HepG2 (cell line): Measurements from ENCODE around the gene MS4A1. TPM values are rescaled to one million over a fixed set of nuclear protein-coding genes. Genes with fewer than 3 reads are reported as not detected.

Source experiments
- ATAC-seq: fragments of 200-7000 bp; cut with Tn5 transposase; 3 replicates; pipeline ENCODE4 v1.9.1; 2020; ENCODE audit warnings: mild to moderate bottlenecking, moderate library complexity
- BruUV-seq: library from RNA; stranded (reverse); fragments of 400-500 nt; replicated peaks from 2 replicates; lab custom pipeline; 2021; lab: Mats Ljungman, UMichigan
- CTCF ChIA-PET: fragments of 300-600 bp; formaldehyde crosslinking; extraction: SDS; loops from one replicate; lab custom pipeline; 2021; ENCODE audit warnings: low total read pairs, inconsistent platforms, low intra/inter-chr PET ratio; lab: Yijun Ruan, JAX
- POLR2A ChIA-PET: fragments of 350-600 bp; sonication (Branson Sonifier 250); formaldehyde crosslinking; loops from one replicate; lab custom pipeline; 2020; ENCODE audit warnings: antibody characterized with exemption, inconsistent platforms; lab: Yijun Ruan, JAX
- DNase-seq: peaks from one replicate; pipeline ENCODE4 v3.0.0-alpha.2; 2015; ENCODE audit warnings: low spot score
- FAIRE-seq: peaks from 3 replicates; lab custom pipeline; 2011; peaks lifted over from hg19 to GRCh38; lab: Jason Lieb, UNC
- H2AFZ ChIP-seq: one replicate; pipeline ENCODE4 v1.6.1; 2011; ENCODE audit warnings: low read length, inconsistent platforms
- H3K27ac ChIP-seq: fragments of 300-600 bp; 3 replicates; pipeline ENCODE4 v1.8.0; 2011; ENCODE audit warnings: mixed run types, mild to moderate bottlenecking, mixed read lengths, low read length, inconsistent platforms; ENCODE audit not compliant: insufficient read depth; ENCODE audit errors: extremely low read length
- H3K27me3 ChIP-seq, 2 experiments: fragments of 200-600 bp in 1 of 2; 2 replicates in 1 of 2; 3 replicates in 1 of 2; pipeline versions ENCODE4 v1.6.0 to v1.8.0; 2011; ENCODE audit warnings: low read length in 2 of 2, mild to moderate bottlenecking in 2 of 2, moderate library complexity in 2 of 2, inconsistent platforms in 1 of 2; ENCODE audit not compliant: insufficient read depth in 2 of 2, control insufficient read depth in 1 of 2
- H3K36me3 ChIP-seq, 2 experiments: fragments of 200-600 bp in 1 of 2; replicated peaks in 1 of 2; 2 replicates in 1 of 2; 3 replicates in 1 of 2; pipeline versions ENCODE4 v1.5.1 to v1.8.0; 2011; ENCODE audit warnings: low read length in 2 of 2, inconsistent platforms in 1 of 2; ENCODE audit not compliant: insufficient read depth in 2 of 2, control insufficient read depth in 1 of 2
- H3K4me1 ChIP-seq: 2 replicates; pipeline ENCODE4 v1.5.1; 2012; ENCODE audit warnings: low read length, inconsistent platforms; ENCODE audit not compliant: insufficient read depth
- H3K4me2 ChIP-seq: 2 replicates; pipeline ENCODE4 v1.6.0; 2011; ENCODE audit warnings: low read depth, low read length, inconsistent platforms
- H3K4me3 ChIP-seq, 3 experiments: fragments of 200-600 bp in 1 of 3; sonication (generic), shearing (Covaris generic) in 1 of 3; replicated peaks in 1 of 3; 2 replicates each; pipeline ENCODE4 v1.5.1; 2011 to 2016; ENCODE audit warnings: low read length in 3 of 3, inconsistent platforms in 2 of 3, low read depth in 2 of 3, mild to moderate bottlenecking in 2 of 3, control low read depth in 1 of 3, mixed read lengths in 1 of 3; ENCODE audit not compliant: insufficient read depth in 1 of 3
- H3K79me2 ChIP-seq: one replicate; pipeline ENCODE4 v1.6.1; 2011; ENCODE audit warnings: low read length, inconsistent platforms; ENCODE audit not compliant: insufficient read depth
- H3K9ac ChIP-seq: 2 replicates; pipeline ENCODE4 v1.6.0; 2011; ENCODE audit warnings: mild to moderate bottlenecking, low read depth, low read length, inconsistent platforms; ENCODE audit not compliant: insufficient read depth
- H3K9me3 ChIP-seq: 2 replicates; pipeline ENCODE4 v1.5.1; 2012; ENCODE audit warnings: mild to moderate bottlenecking, low read length
- H4K20me1 ChIP-seq: 2 replicates; pipeline ENCODE4 v1.6.0; 2011; ENCODE audit warnings: inconsistent platforms, mild to moderate bottlenecking, low read length, moderate library complexity; ENCODE audit not compliant: insufficient read depth
- ATF2 ChIP-seq: sonication (generic); formaldehyde crosslinking; IDR thresholded peaks from 2 replicates; pipeline ENCODE4 v1.4.0; 2020; ENCODE audit warnings: missing genetic modification reagents
- CENPX ChIP-seq: sonication (generic); formaldehyde crosslinking; IDR thresholded peaks from 2 replicates; pipeline ENCODE4 v1.9.0; 2021; ENCODE audit warnings: mild to moderate bottlenecking, missing genetic modification reagents, moderate library complexity
- NR0B2 ChIP-seq: sonication (generic); formaldehyde crosslinking; IDR thresholded peaks from 2 replicates; pipeline ENCODE4 v1.4.0; 2020; ENCODE audit warnings: mild to moderate bottlenecking, missing genetic modification reagents
- PHF8 ChIP-seq: sonication (generic); formaldehyde crosslinking; IDR thresholded peaks from 2 replicates; pipeline ENCODE4 v1.5.0; 2020; ENCODE audit warnings: missing genetic modification reagents
- PRPF4 ChIP-seq: fragments of 200-400 bp; formaldehyde crosslinking; IDR thresholded peaks from 2 replicates; pipeline ENCODE4 v1.6.1; 2016; ENCODE audit warnings: low read length, low read depth; ENCODE audit not compliant: poor library complexity, severe bottlenecking
- ZBTB39 ChIP-seq: sonication (generic); formaldehyde crosslinking; IDR thresholded peaks from 2 replicates; pipeline ENCODE4 v1.5.0; 2020; ENCODE audit warnings: missing genetic modification reagents
- ZNF331 ChIP-seq: sonication (generic); formaldehyde crosslinking; IDR thresholded peaks from 2 replicates; pipeline ENCODE4 v1.4.0; 2020; ENCODE audit warnings: missing genetic modification reagents
- ZNF770 ChIP-seq: sonication (generic); formaldehyde crosslinking; IDR thresholded peaks from 2 replicates; pipeline ENCODE4 v1.5.0; 2020; ENCODE audit warnings: mild to moderate bottlenecking, missing genetic modification reagents
- WGBS: methylation state at CpG from one replicate; pipeline ENCODE4 v1.1.6; 2017; ENCODE audit warnings: low lambda C conversion rate; 5-methylcytosine and 5-hydroxymethylcytosine counted together
- in situ Hi-C: cut with HindIII; loops from 2 replicates; pipeline ENCODE4 v1.10.0; 2017; ENCODE audit warnings: low pct_unique_long_range_greater_than_20kb; ENCODE audit not compliant: extremely low pct_ligation_motif_present
- intact Hi-C: fragments of 100-400 bp; cut with micrococcal nuclease; formaldehyde crosslinking; loops from one replicate; pipeline ENCODE4 v1.10.0; 2022; ENCODE audit not compliant: unreplicated experiment
- polyA plus RNA-seq, 8 experiments: library from polyadenylated mRNA; depleted of rRNA in 3 of 8; stranded (reverse) in 7 of 8; unstranded in 1 of 8; fragments of >200 nt; fragmentation: Illumina TruSeq in 4 of 8; extraction: Trizol in 4 of 8; gene quantifications; 2 replicates each; pipeline versions ENCODE4 v1.2.1 to v1.2.3, GENCODE V29; 2011 to 2016; ENCODE audit warnings: low read depth in 4 of 8, missing spikeins in 1 of 8, mixed read lengths in 1 of 8; ENCODE audit not compliant: insufficient read depth in 1 of 8
- total RNA-seq, 5 experiments: library from RNA; depleted of rRNA; stranded (reverse); fragments of >200 nt; fragmentation: Illumina TruSeq; extraction: Trizol; gene quantifications; 2 replicates each; pipeline ENCODE4 v1.2.3, GENCODE V29; 2016; ENCODE audit warnings: low read depth in 1 of 5

The MS4A1 gene
- total and polyA plus RNA-seq, 2 of the 13 experiments (the other 11 are each of a cell fraction or from before 2014, with no cell fraction given) = 0.01 TPM; not detected in 1

- DNase-seq (no peak), ATAC-seq (no peak), FAIRE-seq (no peak)
- Histone ChIP-seq H3K9ac (no peak overlapping the region), H3K27me3 (no peaks in the 10 kb centered on the region), H3K27ac (no peak overlapping the region), H3K4me1 (no peaks in the 10 kb centered on the region), H2AFZ (no peak overlapping the region), H3K36me3 (no peaks in the 10 kb centered on the region), H3K4me2 (no peak overlapping the region), H3K9me3 (no peaks in the 10 kb centered on the region), H3K4me3 (no peak overlapping the region), H3K79me2 (no peaks in the 10 kb centered on the region), H4K20me1 (no peaks in the 10 kb centered on the region)
- BruUV-seq = no TSS peak
- POLR2A ChIA-PET = no interaction called here
- WGBS = 0% methylated on average over 2 of the region's 2 CpGs
- CTCF ChIA-PET = no interaction called here
- in situ Hi-C loops = no loop called here
- intact Hi-C loops = no loop called here
- no peak for TF ChIP-seq ZNF331 (CRISPR knock-in tag)
- TF ChIP-seq ZNF770 = no peak
- TF ChIP-seq CENPX (CRISPR knock-in tag) = no peak
- no peak for TF ChIP-seq ZBTB39 (CRISPR knock-in tag)
- TF ChIP-seq NR0B2 (CRISPR knock-in tag) = no peak
- TF ChIP-seq PRPF4 = no peak
- no peak for TF ChIP-seq PHF8
- no peak for TF ChIP-seq ATF2
Measured at GRCh38 chr11:60420015-60420414, 35.6 kb upstream of the MS4A1 start.
